Fibroblast of lung (primary cell): ENCODE measurements around the gene SRGAP1. TPM values are rescaled to one million over a fixed set of nuclear protein-coding genes. Genes with fewer than 3 reads are reported as not detected.

Source experiments
- DNase-seq, 2 donors: peaks; one replicate each; pipeline versions ENCODE4 v3.0.0 to v3.0.0-alpha.2; 2010; ENCODE audit warnings: low read depth in 2 of 2
- H2AFZ ChIP-seq: 2 replicates; pipeline ENCODE4 v1.5.1; 2012; ENCODE audit warnings: low read length, control low read depth, inconsistent platforms
- H3K27ac ChIP-seq: 2 replicates; pipeline ENCODE4 v1.5.1; 2011; ENCODE audit warnings: low read length, control low read depth; ENCODE audit not compliant: insufficient read depth
- H3K27me3 ChIP-seq: 2 replicates; pipeline ENCODE4 v1.5.1; 2011; ENCODE audit warnings: mild to moderate bottlenecking, low read length; ENCODE audit not compliant: control insufficient read depth, insufficient read depth
- H3K36me3 ChIP-seq: 2 replicates; pipeline ENCODE4 v1.5.1; 2011; ENCODE audit warnings: low read length; ENCODE audit not compliant: control insufficient read depth, insufficient read depth
- H3K4me1 ChIP-seq: 2 replicates; pipeline ENCODE4 v1.5.1; 2011; ENCODE audit warnings: low read length; ENCODE audit not compliant: control insufficient read depth, insufficient read depth; ENCODE audit errors: extremely low read depth
- H3K4me2 ChIP-seq: 2 replicates; pipeline ENCODE4 v1.5.1; 2011; ENCODE audit warnings: low read length, control low read depth; ENCODE audit not compliant: insufficient read depth; ENCODE audit errors: extremely low read depth
- H3K4me3 ChIP-seq, 4 experiments: fragments of 200-600 bp in 1 of 4; sonication (generic) in 1 of 4; replicated peaks in 1 of 4; 2 replicates each; pipeline ENCODE4 v1.5.1; 2011 to 2016; ENCODE audit warnings: low read length in 4 of 4, low read depth in 3 of 4, mild to moderate bottlenecking in 3 of 4, control low read depth in 2 of 4, inconsistent platforms in 1 of 4, mixed read lengths in 1 of 4; ENCODE audit not compliant: insufficient read depth in 1 of 4; ENCODE audit errors: control extremely low read depth in 1 of 4
- H3K79me2 ChIP-seq: 2 replicates; pipeline ENCODE4 v1.5.1; 2012; ENCODE audit warnings: mild to moderate bottlenecking, low read length, inconsistent platforms; ENCODE audit not compliant: control insufficient read depth, insufficient read depth
- H3K9ac ChIP-seq: 2 replicates; pipeline ENCODE4 v1.5.1; 2011; ENCODE audit warnings: mild to moderate bottlenecking, low read length, control low read depth; ENCODE audit not compliant: insufficient read depth
- H3K9me3 ChIP-seq: 2 replicates; pipeline ENCODE4 v1.5.1; 2012; ENCODE audit warnings: low read depth, low read length; ENCODE audit not compliant: control insufficient read depth, insufficient read depth
- H4K20me1 ChIP-seq: 2 replicates; pipeline ENCODE4 v1.5.1; 2011; ENCODE audit warnings: low read length; ENCODE audit not compliant: control insufficient read depth, insufficient read depth; ENCODE audit errors: extremely low read depth
- EZH2 ChIP-seq: IDR thresholded peaks from 2 replicates; pipeline ENCODE4 v1.5.1; 2012; ENCODE audit warnings: low read length, control low read depth, mild to moderate bottlenecking; ENCODE audit errors: missing control alignments
- polyA plus RNA-seq, 2 donors: library from polyadenylated mRNA; depleted of rRNA in 1 of 2; stranded (reverse) in 1 of 2; unstranded in 1 of 2; fragments of >200 nt; gene quantifications; 2 replicates each; pipeline ENCODE4 v1.2.1, GENCODE V29; 2011 to 2012; ENCODE audit warnings: missing spikeins in 1 of 2
- total RNA-seq: library from RNA; depleted of rRNA; stranded (reverse); fragments of >200 nt; gene quantifications from 2 replicates; pipeline ENCODE4 v1.2.1, GENCODE V29; 2014
- TF ChIP-seq, protein P1 (sequence below), 2 donors: IDR thresholded peaks in 1 of 2; conservative IDR thresholded peaks in 1 of 2; 1 replicate in 1 of 2; 2 replicates in 1 of 2; pipeline ENCODE4 v1.5.1; 2011 to 2012; ENCODE audit warnings: low read length in 2 of 2, control low read depth in 1 of 2, inconsistent platforms in 1 of 2, low read depth in 1 of 2, mild to moderate bottlenecking in 1 of 2

The SRGAP1 gene
- total and polyA plus RNA-seq, 2 donors (not counting 1 experiment from before 2014, with no cell fraction given) = 18.9 to 30.2 TPM

DNA sequence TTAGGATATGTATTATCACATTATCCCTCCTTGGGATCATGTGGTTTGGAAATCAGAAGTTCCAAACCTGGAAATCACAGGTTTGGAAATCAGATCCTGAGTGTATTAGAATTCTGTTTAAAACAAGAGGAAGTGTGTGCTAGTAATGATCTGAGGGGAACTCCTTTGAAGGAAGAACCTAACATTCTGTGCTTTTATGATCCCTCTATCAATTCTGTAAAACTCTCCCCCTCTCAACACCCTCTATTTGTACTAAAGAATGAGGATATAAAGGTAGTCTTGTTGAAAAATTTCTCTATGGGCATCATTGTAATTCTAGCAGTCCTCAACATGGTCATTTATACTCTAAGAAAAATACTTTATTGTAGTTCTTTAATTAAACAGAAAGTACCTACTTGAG is 97.4 kb downstream of the SRGAP1 start:
- Histone ChIP-seq H2AFZ (no peak overlapping the region), H3K27ac (no peak overlapping the region), H3K4me1 (no peaks in the 10 kb centered on the region), H3K9me3 (no peaks in the 10 kb centered on the region), H3K9ac (no peak overlapping the region), H3K79me2 (peaks cover 78% of the 10 kb centered on the region), H3K36me3 (no peaks in the 10 kb centered on the region), H4K20me1 (no peaks in the 10 kb centered on the region), H3K4me2 (no peak overlapping the region), H3K27me3 (no peaks in the 10 kb centered on the region), H3K4me3 (no peak overlapping the region)
- DNase-seq = no peak
- TF ChIP-seq EZH2 = no peak
- TF ChIP-seq, protein P1, sequence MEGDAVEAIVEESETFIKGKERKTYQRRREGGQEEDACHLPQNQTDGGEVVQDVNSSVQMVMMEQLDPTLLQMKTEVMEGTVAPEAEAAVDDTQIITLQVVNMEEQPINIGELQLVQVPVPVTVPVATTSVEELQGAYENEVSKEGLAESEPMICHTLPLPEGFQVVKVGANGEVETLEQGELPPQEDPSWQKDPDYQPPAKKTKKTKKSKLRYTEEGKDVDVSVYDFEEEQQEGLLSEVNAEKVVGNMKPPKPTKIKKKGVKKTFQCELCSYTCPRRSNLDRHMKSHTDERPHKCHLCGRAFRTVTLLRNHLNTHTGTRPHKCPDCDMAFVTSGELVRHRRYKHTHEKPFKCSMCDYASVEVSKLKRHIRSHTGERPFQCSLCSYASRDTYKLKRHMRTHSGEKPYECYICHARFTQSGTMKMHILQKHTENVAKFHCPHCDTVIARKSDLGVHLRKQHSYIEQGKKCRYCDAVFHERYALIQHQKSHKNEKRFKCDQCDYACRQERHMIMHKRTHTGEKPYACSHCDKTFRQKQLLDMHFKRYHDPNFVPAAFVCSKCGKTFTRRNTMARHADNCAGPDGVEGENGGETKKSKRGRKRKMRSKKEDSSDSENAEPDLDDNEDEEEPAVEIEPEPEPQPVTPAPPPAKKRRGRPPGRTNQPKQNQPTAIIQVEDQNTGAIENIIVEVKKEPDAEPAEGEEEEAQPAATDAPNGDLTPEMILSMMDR (conservative IDR thresholded peaks at IDR 0.05 in 1 of 2, IDR thresholded peaks at IDR 0.05 in 1 of 2; ENCODE audit: low read depth in 1 of 2, low read length in 2 of 2) = no peak

DNA sequence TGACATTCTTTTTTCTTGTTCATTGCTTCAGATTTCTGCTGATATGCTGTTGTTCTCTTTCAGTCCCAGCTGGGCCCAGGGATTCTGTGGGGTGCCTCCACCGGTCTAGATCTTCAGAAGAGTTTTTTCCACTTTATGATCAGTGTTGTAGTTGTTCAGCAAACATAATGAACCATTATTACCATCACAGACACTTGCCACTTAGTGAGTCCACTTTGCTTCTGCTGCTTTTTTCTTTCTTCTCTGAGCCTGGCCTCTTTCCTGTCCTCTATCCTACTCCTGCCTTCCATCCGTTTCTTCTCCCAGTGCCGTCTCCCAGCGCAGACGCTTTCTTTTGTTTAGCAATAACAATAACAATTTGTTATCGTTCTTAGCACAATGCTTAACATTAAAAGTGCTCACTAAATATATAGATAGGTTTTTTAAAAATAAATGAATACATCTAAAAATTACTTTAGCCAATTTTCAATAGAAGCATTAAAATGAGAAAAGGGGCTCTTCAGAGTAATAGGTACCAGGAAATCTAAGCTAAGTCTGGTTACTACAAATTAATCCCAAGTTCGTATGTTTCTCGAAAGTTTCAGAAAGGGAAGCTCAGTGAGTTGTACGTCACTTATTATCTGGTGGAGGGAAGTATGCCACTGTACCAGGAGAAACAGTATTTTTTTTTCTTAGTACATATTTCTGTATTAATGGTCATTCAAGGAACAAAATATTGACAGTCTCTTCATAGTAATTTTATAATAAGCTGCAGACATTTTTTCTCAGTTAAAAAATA is 98.2 kb downstream of the SRGAP1 start:
- no peak overlapping the region for H2AFZ ChIP-seq
- no peaks in the 10 kb centered on the region for H3K27me3 ChIP-seq
- TF ChIP-seq EZH2 = no peak
- TF ChIP-seq, protein P1 (conservative IDR thresholded peaks at IDR 0.05 in 1 of 2, IDR thresholded peaks at IDR 0.05 in 1 of 2; ENCODE audit: low read depth in 1 of 2, low read length in 2 of 2) = no peak
- no peaks in the 10 kb centered on the region for H3K9me3 ChIP-seq
- H4K20me1 ChIP-seq = no peaks in the 10 kb centered on the region
- H3K4me2 ChIP-seq = no peak overlapping the region
- peaks cover 76% of the 10 kb centered on the region for H3K79me2 ChIP-seq
- no peak overlapping the region for H3K9ac ChIP-seq
- no peaks in the 10 kb centered on the region for H3K4me1 ChIP-seq
- H3K36me3 ChIP-seq = no peaks in the 10 kb centered on the region
- no peak for DNase-seq
- no peak overlapping the region for H3K27ac ChIP-seq
- no peak overlapping the region for H3K4me3 ChIP-seq

DNA sequence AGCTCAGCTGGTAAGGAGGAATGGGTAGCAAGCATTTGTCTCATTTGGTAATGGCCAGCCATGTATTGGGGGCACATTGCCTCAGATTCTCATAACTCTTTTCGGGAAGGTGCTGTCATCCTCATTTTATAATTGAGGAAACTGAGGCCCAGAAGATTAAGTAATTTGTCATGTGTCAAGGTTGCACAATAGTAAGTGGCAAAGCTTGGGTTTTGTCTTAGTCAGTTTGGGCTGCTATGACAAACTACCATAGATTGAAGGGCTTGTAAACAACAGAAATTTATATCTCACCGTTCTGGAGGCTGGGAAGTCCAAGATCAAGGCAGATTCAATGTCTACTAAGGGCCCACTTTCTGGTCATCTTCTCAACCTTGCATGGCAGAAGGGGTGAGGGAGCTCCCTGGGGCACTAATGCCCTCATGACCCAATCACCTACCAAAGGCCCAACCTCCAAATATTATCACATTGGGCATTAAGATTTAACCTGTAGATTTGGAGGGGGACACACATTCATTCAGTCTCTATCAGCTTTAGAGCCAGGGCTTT is 99.6 kb downstream of the SRGAP1 start:
- TF ChIP-seq EZH2 = no peak
- TF ChIP-seq, protein P1 (conservative IDR thresholded peaks at IDR 0.05 in 1 of 2, IDR thresholded peaks at IDR 0.05 in 1 of 2; ENCODE audit: low read depth in 1 of 2, low read length in 2 of 2) = no peak
- H3K9me3 ChIP-seq = no peaks in the 10 kb centered on the region
- no peak overlapping the region for H3K4me2 ChIP-seq
- no peaks in the 10 kb centered on the region for H3K27me3 ChIP-seq
- H3K4me3 ChIP-seq = no peak overlapping the region
- H3K4me1 ChIP-seq = no peaks in the 10 kb centered on the region
- no peak overlapping the region for H3K27ac ChIP-seq
- H3K9ac ChIP-seq = no peak overlapping the region
- DNase-seq = no peak
- no peaks in the 10 kb centered on the region for H3K36me3 ChIP-seq
- no peaks in the 10 kb centered on the region for H4K20me1 ChIP-seq
- H3K79me2 ChIP-seq = peaks cover 68% of the 10 kb centered on the region
- no peak overlapping the region for H2AFZ ChIP-seq
